HepG2 (cell line): ENCODE results near the gene GPATCH3.

Experiments
- ATF3 ChIP-seq: sonication (generic); formaldehyde crosslinking; IDR thresholded peaks from 2 replicates; pipeline ENCODE4 v1.4.0; 2020; ENCODE audit warnings: missing genetic modification reagents
- BRCA1 ChIP-seq: sonication (generic); formaldehyde crosslinking; IDR thresholded peaks from 2 replicates; pipeline ENCODE4 v1.4.0; 2020; ENCODE audit warnings: missing genetic modification reagents
- CREB1 ChIP-seq, 2 experiments: fragments of 450-650 bp in 1 of 2; IDR thresholded peaks; 2 replicates each; pipeline ENCODE4 v1.6.1; 2016 to 2017; ENCODE audit warnings: control low read depth in 1 of 2, mild to moderate bottlenecking in 1 of 2, missing compliant biosample characterization in 1 of 2, missing genetic modification characterization in 1 of 2
- ELF1 ChIP-seq: sonication (generic); formaldehyde crosslinking; IDR thresholded peaks from 2 replicates; pipeline ENCODE4 v1.4.0; 2020; ENCODE audit warnings: missing genetic modification reagents
- GABPA ChIP-seq, 2 experiments: IDR thresholded peaks; 2 replicates each; pipeline ENCODE4 v1.6.1; 2011 to 2016; ENCODE audit warnings: low read depth in 2 of 2, low read length in 1 of 2, missing biosample characterization in 1 of 2, missing genetic modification characterization in 1 of 2
- PRDM15 ChIP-seq: sonication (generic); formaldehyde crosslinking; IDR thresholded peaks from 2 replicates; pipeline ENCODE4 v1.4.0; 2020; ENCODE audit warnings: missing genetic modification reagents
- PTBP1 ChIP-seq: fragments of 200-400 bp; formaldehyde crosslinking; IDR thresholded peaks from 2 replicates; pipeline ENCODE4 v1.6.1; 2018; ENCODE audit warnings: low read length, low read depth; ENCODE audit not compliant: poor library complexity, severe bottlenecking
- SMAD3 ChIP-seq: sonication (generic); formaldehyde crosslinking; IDR thresholded peaks from 2 replicates; pipeline ENCODE4 v1.4.0; 2020; ENCODE audit warnings: missing genetic modification reagents
- ZNF12 ChIP-seq: sonication (generic); formaldehyde crosslinking; IDR thresholded peaks from 2 replicates; pipeline ENCODE4 v1.5.0; 2020; ENCODE audit warnings: missing genetic modification reagents
- ZNF292 ChIP-seq: sonication (generic); formaldehyde crosslinking; IDR thresholded peaks from 2 replicates; pipeline ENCODE4 v1.8.1; 2022; ENCODE audit warnings: mild to moderate bottlenecking, low read depth, missing genetic modification reagents, borderline replicate concordance

GRCh38 chr1:26941311-26941710 lies 41.0 kb upstream of the GPATCH3 start:
- no peak for TF ChIP-seq PRDM15
- TF ChIP-seq BRCA1 = no peak
- TF ChIP-seq GABPA (IDR thresholded peaks at IDR 0.05; ENCODE audit: low read depth, low read length) = no peak
- TF ChIP-seq GABPA (CRISPR knock-in tag; IDR thresholded peaks at IDR 0.05; ENCODE audit: low read depth) = no peak
- TF ChIP-seq ZNF292 (CRISPR knock-in tag) = no peak
- no peak for TF ChIP-seq ATF3
- TF ChIP-seq ELF1 (CRISPR knock-in tag) = no peak
- TF ChIP-seq CREB1 (IDR thresholded peaks at IDR 0.05) = no peak
- no peak for TF ChIP-seq CREB1 (CRISPR knock-in tag; IDR thresholded peaks at IDR 0.05)
- no peak for TF ChIP-seq SMAD3
- TF ChIP-seq PTBP1 = no peak
- TF ChIP-seq ZNF12 (CRISPR knock-in tag) = no peak
